Uterus (tissue), 2 donors: ENCODE results near the gene MANF.

Experiments
- POLR2A ChIP-seq, 2 donors: fragments of 450-650 bp; IDR thresholded peaks; one replicate each; pipeline ENCODE4 v1.6.1; 2016; ENCODE audit warnings: antibody characterized with exemption in 2 of 2, mild to moderate bottlenecking in 1 of 2, moderate library complexity in 1 of 2
- TF ChIP-seq, protein P1 (sequence below), 4 experiments: fragments of 200-600 bp in 2 of 4; fragments of 450-650 bp in 2 of 4; sonication (generic) in 2 of 4; IDR thresholded peaks; one replicate each; pipeline ENCODE4 v1.5.1; 2016 to 2019; ENCODE audit warnings: antibody characterized with exemption in 4 of 4, mild to moderate bottlenecking in 2 of 4, moderate library complexity in 1 of 4

DNA sequence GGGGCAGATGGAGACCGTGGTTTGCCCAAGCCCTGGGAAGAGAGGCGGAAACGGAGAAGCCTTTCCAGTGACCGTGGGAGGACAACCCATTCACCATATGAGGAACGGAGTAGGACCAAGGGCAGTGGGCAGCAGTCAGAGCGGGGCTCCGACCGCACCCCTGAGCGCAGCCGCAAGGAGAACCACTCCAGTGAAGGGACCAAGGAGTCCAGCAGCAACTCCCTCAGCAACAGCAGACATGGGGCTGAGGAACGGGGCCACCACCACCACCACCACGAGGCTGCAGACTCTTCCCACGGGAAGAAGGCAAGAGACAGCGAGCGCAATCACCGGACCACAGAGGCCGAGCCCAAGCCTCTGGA, 8.0 kb downstream of the MANF start:
- TF ChIP-seq, protein P1, sequence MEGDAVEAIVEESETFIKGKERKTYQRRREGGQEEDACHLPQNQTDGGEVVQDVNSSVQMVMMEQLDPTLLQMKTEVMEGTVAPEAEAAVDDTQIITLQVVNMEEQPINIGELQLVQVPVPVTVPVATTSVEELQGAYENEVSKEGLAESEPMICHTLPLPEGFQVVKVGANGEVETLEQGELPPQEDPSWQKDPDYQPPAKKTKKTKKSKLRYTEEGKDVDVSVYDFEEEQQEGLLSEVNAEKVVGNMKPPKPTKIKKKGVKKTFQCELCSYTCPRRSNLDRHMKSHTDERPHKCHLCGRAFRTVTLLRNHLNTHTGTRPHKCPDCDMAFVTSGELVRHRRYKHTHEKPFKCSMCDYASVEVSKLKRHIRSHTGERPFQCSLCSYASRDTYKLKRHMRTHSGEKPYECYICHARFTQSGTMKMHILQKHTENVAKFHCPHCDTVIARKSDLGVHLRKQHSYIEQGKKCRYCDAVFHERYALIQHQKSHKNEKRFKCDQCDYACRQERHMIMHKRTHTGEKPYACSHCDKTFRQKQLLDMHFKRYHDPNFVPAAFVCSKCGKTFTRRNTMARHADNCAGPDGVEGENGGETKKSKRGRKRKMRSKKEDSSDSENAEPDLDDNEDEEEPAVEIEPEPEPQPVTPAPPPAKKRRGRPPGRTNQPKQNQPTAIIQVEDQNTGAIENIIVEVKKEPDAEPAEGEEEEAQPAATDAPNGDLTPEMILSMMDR (IDR thresholded peaks at IDR 0.05): no peak
- TF ChIP-seq POLR2A (IDR thresholded peaks at IDR 0.05): no peak
